Neuronal stem cell (in vitro differentiated cells): ENCODE measurements around the gene VIL1.

ENCODE experiments used
- DNase-seq: peaks from one replicate; pipeline ENCODE4 v3.0.0-alpha.2; 2013; ENCODE audit warnings: low spot score
- H2AFZ ChIP-seq: one replicate; pipeline ENCODE4 v1.6.1; 2013; ENCODE audit warnings: mild to moderate bottlenecking, low read length, inconsistent platforms
- H2AK5ac ChIP-seq: 2 replicates; pipeline ENCODE4 v1.6.1; 2013; ENCODE audit warnings: low read depth, mild to moderate bottlenecking, inconsistent platforms, low read length, moderate library complexity, mixed read lengths
- H2BK120ac ChIP-seq: 2 replicates; pipeline ENCODE4 v1.6.1; 2013; ENCODE audit warnings: low read depth, mild to moderate bottlenecking, inconsistent platforms, low read length, moderate library complexity, mixed read lengths
- H2BK12ac ChIP-seq: one replicate; pipeline ENCODE4 v1.6.1; 2013; ENCODE audit warnings: low read length, inconsistent platforms
- H2BK15ac ChIP-seq: 2 replicates; pipeline ENCODE4 v1.6.1; 2013; ENCODE audit warnings: mild to moderate bottlenecking, low read length, inconsistent platforms, mixed read lengths
- H2BK5ac ChIP-seq: one replicate; pipeline ENCODE4 v1.6.1; 2013; ENCODE audit warnings: inconsistent platforms, mild to moderate bottlenecking, low read length, moderate library complexity
- H3K14ac ChIP-seq: one replicate; pipeline ENCODE4 v1.6.1; 2013; ENCODE audit warnings: low read length, inconsistent platforms
- H3K18ac ChIP-seq: 2 replicates; pipeline ENCODE4 v1.6.1; 2013; ENCODE audit warnings: low read length, inconsistent platforms
- H3K23ac ChIP-seq: 2 replicates; pipeline ENCODE4 v1.6.1; 2013; ENCODE audit warnings: low read depth, mild to moderate bottlenecking, mixed read lengths, low read length, inconsistent platforms; ENCODE audit not compliant: poor library complexity
- H3K27ac ChIP-seq: replicated peaks from 3 replicates; pipeline ENCODE4 v1.5.1; 2013; ENCODE audit warnings: low read length, inconsistent platforms
- H3K27me3 ChIP-seq, 3 experiments: 2 replicates each; pipeline ENCODE4 v1.6.1; 2013; ENCODE audit warnings: low read length in 3 of 3, mild to moderate bottlenecking in 2 of 3, inconsistent platforms in 1 of 3, low read depth in 1 of 3, mixed read lengths in 1 of 3, moderate library complexity in 1 of 3; ENCODE audit not compliant: control insufficient read depth in 3 of 3, insufficient read depth in 3 of 3
- H3K36me3 ChIP-seq, 2 donors: replicated peaks in 1 of 2; 2 replicates each; pipeline ENCODE4 v1.6.1; 2013; ENCODE audit warnings: low read length in 2 of 2; ENCODE audit not compliant: control insufficient read depth in 2 of 2, insufficient read depth in 2 of 2
- H3K4ac ChIP-seq: 2 replicates; pipeline ENCODE4 v1.6.1; 2013; ENCODE audit warnings: inconsistent platforms, mild to moderate bottlenecking, low read length, moderate library complexity
- H3K4me1 ChIP-seq, 2 donors: 1 replicate in 1 of 2; 2 replicates in 1 of 2; pipeline ENCODE4 v1.6.1; 2013; ENCODE audit warnings: low read length in 2 of 2, low read depth in 1 of 2; ENCODE audit not compliant: control insufficient read depth in 2 of 2, insufficient read depth in 1 of 2
- H3K4me2 ChIP-seq: one replicate; pipeline ENCODE4 v1.6.1; 2013; ENCODE audit warnings: mild to moderate bottlenecking, low read length, inconsistent platforms; ENCODE audit not compliant: insufficient read depth, poor library complexity, severe bottlenecking
- H3K4me3 ChIP-seq, 2 donors: 2 replicates each; pipeline ENCODE4 v1.5.1; 2013; ENCODE audit warnings: low read length in 2 of 2, mild to moderate bottlenecking in 2 of 2, inconsistent platforms in 1 of 2, moderate library complexity in 1 of 2
- H3K79me1 ChIP-seq: one replicate; pipeline ENCODE4 v1.6.1; 2013; ENCODE audit warnings: low read depth, mild to moderate bottlenecking, inconsistent platforms, low read length, moderate library complexity
- H3K9ac ChIP-seq: one replicate; pipeline ENCODE4 v1.6.1; 2013; ENCODE audit warnings: mild to moderate bottlenecking, low read depth, low read length, inconsistent platforms; ENCODE audit not compliant: poor library complexity
- H3K9me3 ChIP-seq, 2 donors: replicated peaks in 1 of 2; 2 replicates each; pipeline versions ENCODE3 to v1.6.1; 2013; ENCODE audit warnings: low read length in 2 of 2, mild to moderate bottlenecking in 2 of 2, inconsistent platforms in 1 of 2, low read depth in 1 of 2, mixed read lengths in 1 of 2, moderate library complexity in 1 of 2; ENCODE audit not compliant: control insufficient read depth in 2 of 2, insufficient read depth in 1 of 2
- H4K8ac ChIP-seq: one replicate; pipeline ENCODE4 v1.6.1; 2013; ENCODE audit warnings: low read depth, mild to moderate bottlenecking, inconsistent platforms, low read length, moderate library complexity
- H4K91ac ChIP-seq: one replicate; pipeline ENCODE4 v1.6.1; 2013; ENCODE audit warnings: low read length, low read depth, mild to moderate bottlenecking, inconsistent platforms; ENCODE audit not compliant: poor library complexity
- WGBS, 2 donors: extraction: QIAGEN DNeasy Blood & Tissue Kit; methylation state at CpG; one replicate each; pipeline ENCODE4 v1.1.7; 2013; ENCODE audit warnings: missing lambda C conversion rate in 2 of 2, mixed read lengths in 1 of 2; ENCODE audit not compliant: insufficient read length in 2 of 2, insufficient replicate concordance in 1 of 2; ENCODE audit errors: extremely low coverage in 2 of 2; 5-methylcytosine and 5-hydroxymethylcytosine counted together

VIL1 gene

GRCh38 chr2:218395456-218395825 lies 23.5 kb upstream of the VIL1 start:
- no peak overlapping the region for H3K14ac ChIP-seq
- no peak overlapping the region for H2BK5ac ChIP-seq
- peak overlapping the region; percentile 89 for H3K4me2 ChIP-seq
- H3K4ac ChIP-seq = no peak overlapping the region
- DNase-seq = no peak
- H2AK5ac ChIP-seq = no peak overlapping the region
- H3K18ac ChIP-seq = peak overlapping the region; percentile 74
- no peak overlapping the region for H3K9ac ChIP-seq
- H3K36me3 ChIP-seq = no peaks in the 10 kb centered on the region
- no peak overlapping the region for H4K91ac ChIP-seq
- no peak overlapping the region for H2BK12ac ChIP-seq
- no peak overlapping the region for H2BK120ac ChIP-seq
- H2BK15ac ChIP-seq = no peak overlapping the region
- peaks cover 24 to 28% of the 10 kb centered on the region in 2 donors for H3K4me1 ChIP-seq
- no CpG with 5 or more reads among the region's 16 CpGs for WGBS, 2 donors
- H3K23ac ChIP-seq = no peak overlapping the region
- peaks cover 3% of the 10 kb centered on the region for H3K79me1 ChIP-seq
- no peak overlapping the region for H3K27ac ChIP-seq
- peak overlapping the region; percentile 71 to 76 for H3K4me3 ChIP-seq
- peak overlapping the region; percentile 99 for H2AFZ ChIP-seq
- H4K8ac ChIP-seq = no peak overlapping the region
- H3K9me3 ChIP-seq = peaks cover 0 to 3% of the 10 kb centered on the region in 2 donors
- H3K27me3 ChIP-seq = peaks cover 22 to 47% (median 35%) of the 10 kb centered on the region in 3 experiments

GRCh38 chr2:218395826-218396687 lies 22.9 kb upstream of the VIL1 start:
- Histone ChIP-seq H2BK15ac (no peak overlapping the region), H2BK120ac (peak overlapping the region; percentile 82), H3K4me2 (peak overlapping the region; percentile 89), H3K14ac (no peak overlapping the region), H2AFZ (peak overlapping the region; percentile 99), H3K9ac (peak overlapping the region; percentile 65), H3K4me1 (peaks cover 26 to 30% of the 10 kb centered on the region in 2 donors), H3K4me3 (peak overlapping the region; percentile 71 to 81), H2AK5ac (no peak overlapping the region), H3K36me3 (no peaks in the 10 kb centered on the region), H3K79me1 (peaks cover 6% of the 10 kb centered on the region), H3K4ac (no peak overlapping the region), H3K27ac (peak overlapping the region; percentile 82), H3K23ac (peak overlapping the region; percentile 29), H3K18ac (peak overlapping the region; percentile 98), H2BK5ac (peak overlapping the region; percentile 97), H2BK12ac (no peak overlapping the region), H4K8ac (peak overlapping the region; percentile 68), H3K9me3 (peaks cover 0 to 3% of the 10 kb centered on the region in 2 donors), H3K27me3 (peaks cover 22 to 45% (median 35%) of the 10 kb centered on the region in 3 experiments), H4K91ac (no peak overlapping the region)
- WGBS, 2 donors = no CpG with 5 or more reads among the region's 57 CpGs
- peak; percentile 95 for DNase-seq

DNA sequence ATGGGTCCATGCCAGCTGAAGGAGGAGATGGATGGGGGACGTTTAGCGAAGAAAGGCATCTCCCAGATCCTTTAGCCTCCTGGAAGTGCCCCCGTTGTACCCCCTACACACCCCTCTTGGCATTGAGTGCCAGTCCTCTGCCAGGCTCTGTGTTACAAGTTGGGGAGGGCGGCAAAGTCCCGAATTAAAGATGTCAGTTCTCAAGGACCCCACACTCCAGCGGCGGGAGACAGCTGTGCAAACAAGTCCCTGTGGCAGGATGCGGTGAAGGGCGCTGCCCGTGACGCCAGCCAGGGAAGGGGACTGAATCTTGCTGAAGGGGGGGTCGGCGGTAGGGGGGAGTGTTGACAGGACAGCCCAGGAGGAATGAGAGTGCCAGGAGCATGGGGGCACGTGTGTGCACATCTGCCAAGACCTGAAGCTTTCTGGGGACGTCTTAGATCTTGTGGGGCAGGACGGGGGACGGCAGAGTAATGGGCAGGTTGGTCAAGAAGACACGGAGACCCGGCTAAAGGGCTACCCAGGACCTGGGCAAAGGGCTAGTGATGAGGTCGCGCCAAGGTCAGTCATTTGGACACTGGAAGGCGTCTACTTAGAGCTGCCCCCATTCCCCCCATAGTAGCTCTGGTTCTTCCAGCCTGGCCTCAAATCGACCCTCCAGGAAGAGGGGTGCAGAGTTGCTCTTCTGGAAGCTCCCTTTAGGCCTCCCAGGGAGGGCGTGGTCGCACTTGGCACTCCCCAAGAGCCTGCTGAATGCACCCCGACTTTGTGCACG lies 22.0 kb upstream of the VIL1 start:
- no peak overlapping the region for H3K27ac ChIP-seq
- H2BK120ac ChIP-seq = peak overlapping the region; percentile 82
- H3K9ac ChIP-seq = peak overlapping the region; percentile 65
- peak overlapping the region; percentile 99 for H2AFZ ChIP-seq
- H3K4me1 ChIP-seq = peaks cover 28 to 33% of the 10 kb centered on the region in 2 donors
- peaks cover 6% of the 10 kb centered on the region for H3K79me1 ChIP-seq
- H3K36me3 ChIP-seq = peaks cover 3 to 6% of the 10 kb centered on the region in 2 donors
- peak overlapping the region; percentile 89 for H3K4me2 ChIP-seq
- DNase-seq = peak; percentile 38
- H3K23ac ChIP-seq = peak overlapping the region; percentile 66
- H3K27me3 ChIP-seq = peaks cover 22 to 45% (median 35%) of the 10 kb centered on the region in 3 experiments
- peaks cover 0 to 3% of the 10 kb centered on the region in 2 donors for H3K9me3 ChIP-seq
- peak overlapping the region; percentile 29 for H2BK15ac ChIP-seq
- H3K4me3 ChIP-seq = peak overlapping the region; percentile 71 to 81
- H3K14ac ChIP-seq = no peak overlapping the region
- no peak overlapping the region for H4K91ac ChIP-seq
- no peak overlapping the region for H4K8ac ChIP-seq
- peak overlapping the region; percentile 4 for H2BK5ac ChIP-seq
- no CpG with 5 or more reads among the region's 27 CpGs for WGBS, 2 donors
- no peak overlapping the region for H2BK12ac ChIP-seq
- H3K4ac ChIP-seq = no peak overlapping the region
- H3K18ac ChIP-seq = peak overlapping the region; percentile 98
- peak overlapping the region; percentile 49 for H2AK5ac ChIP-seq
